BLaER1 (cell line): ENCODE results near the gene FRMD6.
A peak's percentile ranks its signal among the peaks of the same experiment; 100 is the strongest.

Experiments
- H3K27ac ChIP-seq: shearing (Covaris generic); formaldehyde crosslinking; 2 replicates; pipeline ENCODE4 v1.8.1; 2022
- H3K27me3 ChIP-seq: shearing (Covaris generic); formaldehyde crosslinking; 2 replicates; pipeline ENCODE4 v1.8.1; 2022
- H3K36me3 ChIP-seq: shearing (Covaris generic); formaldehyde crosslinking; 2 replicates; pipeline ENCODE4 v1.8.1; 2022
- H3K4me1 ChIP-seq: shearing (Covaris generic); formaldehyde crosslinking; 2 replicates; pipeline ENCODE4 v1.8.1; 2022
- H3K4me2 ChIP-seq: shearing (Covaris generic); formaldehyde crosslinking; 2 replicates; pipeline ENCODE4 v1.8.1; 2022
- H3K4me3 ChIP-seq: shearing (Covaris generic); formaldehyde crosslinking; 2 replicates; pipeline ENCODE4 v1.8.1; 2022
- H3K9ac ChIP-seq: shearing (Covaris generic); formaldehyde crosslinking; 2 replicates; pipeline ENCODE4 v1.8.1; 2022
- H3K9me3 ChIP-seq: shearing (Covaris generic); formaldehyde crosslinking; 2 replicates; pipeline ENCODE4 v1.8.1; 2022
- H4K20me1 ChIP-seq: shearing (Covaris generic); formaldehyde crosslinking; 2 replicates; pipeline ENCODE4 v1.8.1; 2022
- Cebpa-rat ChIP-seq: shearing (Covaris generic); IDR thresholded peaks from 2 replicates; pipeline ENCODE4 v1.8.1; 2022

Gene FRMD6

GRCh38 chr14:51648296-51648695 lies 3.4 kb upstream of the FRMD6 start:
- H3K4me1 ChIP-seq, result peaks cover 16% of the 10 kb centered on the region
- peaks cover 14% of the 10 kb centered on the region for H3K27me3 ChIP-seq
- H3K4me2 ChIP-seq, result no peak overlapping the region
- peaks cover 11% of the 10 kb centered on the region for H4K20me1 ChIP-seq
- no peaks in the 10 kb centered on the region for H3K36me3 ChIP-seq
- no peak overlapping the region for H3K27ac ChIP-seq
- H3K9ac ChIP-seq, result no peak overlapping the region
- no peak overlapping the region for H3K4me3 ChIP-seq
- no peaks in the 10 kb centered on the region for H3K9me3 ChIP-seq
- no peak for TF ChIP-seq Cebpa-rat

- Histone ChIP-seq H3K27me3 (peaks cover 29% of the 10 kb centered on the region), H4K20me1 (peaks cover 16% of the 10 kb centered on the region), H3K4me1 (peaks cover 20% of the 10 kb centered on the region), H3K9me3 (no peaks in the 10 kb centered on the region), H3K4me2 (peak overlapping the region; percentile 97), H3K36me3 (no peaks in the 10 kb centered on the region), H3K9ac (peak overlapping the region; percentile 91), H3K27ac (peak overlapping the region; percentile 89), H3K4me3 (peak overlapping the region; percentile 80)
- TF ChIP-seq Cebpa-rat, result no peak
Observed at GRCh38 chr14:51650716-51651387, 858 bp upstream of the FRMD6 start.

GRCh38 chr14:51652168-51653078 lies 713 bp downstream of the FRMD6 start:
- H3K27ac ChIP-seq, result no peak overlapping the region
- no peak for TF ChIP-seq Cebpa-rat

GRCh38 chr14:51653079-51653774 lies 1.5 kb downstream of the FRMD6 start:
- H3K27me3 ChIP-seq, result peaks cover 29% of the 10 kb centered on the region
- no peak overlapping the region for H3K27ac ChIP-seq
- no peaks in the 10 kb centered on the region for H3K9me3 ChIP-seq
- peak overlapping the region; percentile 98 for H3K4me2 ChIP-seq
- H3K9ac ChIP-seq, result 0 out of 2 replicates have a peak overlapping the region, but pooled peaks have one; percentile 68
- H3K36me3 ChIP-seq, result no peaks in the 10 kb centered on the region
- peaks cover 16% of the 10 kb centered on the region for H4K20me1 ChIP-seq
- peak overlapping the region; percentile 80 for H3K4me3 ChIP-seq
- no peak for TF ChIP-seq Cebpa-rat
- peaks cover 20% of the 10 kb centered on the region for H3K4me1 ChIP-seq

More at GRCh38 chr14:51652168-51653078, 713 bp downstream of the FRMD6 start:
- H3K4me1 ChIP-seq, result peaks cover 20% of the 10 kb centered on the region
- peaks cover 16% of the 10 kb centered on the region for H4K20me1 ChIP-seq
- H3K9ac ChIP-seq, result peak overlapping the region; percentile 68
- no peaks in the 10 kb centered on the region for H3K36me3 ChIP-seq
- peak overlapping the region; percentile 80 for H3K4me3 ChIP-seq
- H3K27me3 ChIP-seq, result peaks cover 29% of the 10 kb centered on the region
- H3K9me3 ChIP-seq, result no peaks in the 10 kb centered on the region
- H3K4me2 ChIP-seq, result peak overlapping the region; percentile 98

- Histone ChIP-seq H3K9ac (no peak overlapping the region), H3K4me1 (peaks cover 20% of the 10 kb centered on the region), H4K20me1 (peaks cover 16% of the 10 kb centered on the region), H3K27ac (no peak overlapping the region), H3K4me3 (no peak overlapping the region), H3K36me3 (no peaks in the 10 kb centered on the region), H3K4me2 (no peak overlapping the region), H3K9me3 (no peaks in the 10 kb centered on the region), H3K27me3 (peaks cover 29% of the 10 kb centered on the region)
- TF ChIP-seq Cebpa-rat, result no peak
Observed at GRCh38 chr14:51653775-51654532, 2.2 kb downstream of the FRMD6 start.

- Histone ChIP-seq H3K4me2 (no peak overlapping the region), H3K4me3 (no peak overlapping the region), H4K20me1 (peaks cover 16% of the 10 kb centered on the region), H3K36me3 (no peaks in the 10 kb centered on the region), H3K27ac (no peak overlapping the region), H3K4me1 (peaks cover 20% of the 10 kb centered on the region), H3K9me3 (no peaks in the 10 kb centered on the region), H3K27me3 (peaks cover 29% of the 10 kb centered on the region), H3K9ac (no peak overlapping the region)
- TF ChIP-seq Cebpa-rat, result no peak
Observed at GRCh38 chr14:51654533-51654845, 2.8 kb downstream of the FRMD6 start.

- Histone ChIP-seq H3K4me3 (no peak overlapping the region), H3K9ac (no peak overlapping the region), H3K4me2 (no peak overlapping the region), H3K27ac (no peak overlapping the region), H3K36me3 (no peaks in the 10 kb centered on the region), H3K4me1 (peaks cover 9% of the 10 kb centered on the region), H3K9me3 (no peaks in the 10 kb centered on the region), H3K27me3 (peaks cover 20% of the 10 kb centered on the region), H4K20me1 (peaks cover 11% of the 10 kb centered on the region)
- no peak for TF ChIP-seq Cebpa-rat
Observed at GRCh38 chr14:51657762-51658161, 6.1 kb downstream of the FRMD6 start.

GRCh38 chr14:51658441-51659173 lies 6.9 kb downstream of the FRMD6 start:
- Histone ChIP-seq H3K4me1 (0 out of 2 replicates have a peak, but pooled peaks cover under 1% of the 10 kb centered on the region), H3K4me2 (no peak overlapping the region), H3K9ac (no peak overlapping the region), H3K27me3 (peaks cover 12% of the 10 kb centered on the region), H3K36me3 (no peaks in the 10 kb centered on the region), H3K9me3 (no peaks in the 10 kb centered on the region), H4K20me1 (peaks cover 2% of the 10 kb centered on the region; the same call in 1 of the 2 replicates), H3K4me3 (no peak overlapping the region), H3K27ac (no peak overlapping the region)
- no peak for TF ChIP-seq Cebpa-rat

- Histone ChIP-seq H4K20me1 (no peaks in the 10 kb centered on the region), H3K4me1 (no peaks in the 10 kb centered on the region), H3K36me3 (no peaks in the 10 kb centered on the region), H3K9ac (no peak overlapping the region), H3K4me3 (no peak overlapping the region), H3K27me3 (no peaks in the 10 kb centered on the region), H3K27ac (no peak overlapping the region), H3K4me2 (no peak overlapping the region), H3K9me3 (no peaks in the 10 kb centered on the region)
- no peak for TF ChIP-seq Cebpa-rat
Observed at GRCh38 chr14:51660741-51661140, 9.0 kb downstream of the FRMD6 start.
